OCI-LY1 (cell line): ENCODE data around the gene ACVR1B.

Source experiments
- H2AFZ ChIP-seq: fragments of 200-600 bp; sonication (generic), shearing (Covaris generic); 2 replicates; pipeline ENCODE4 v1.6.0; 2014; ENCODE audit warnings: antibody characterized with exemption, mild to moderate bottlenecking, low read length
- H3F3A ChIP-seq: fragments of 200-600 bp; sonication (generic), shearing (Covaris generic); 2 replicates; pipeline ENCODE4 v1.6.0; 2014; ENCODE audit warnings: mild to moderate bottlenecking, antibody characterized with exemption, low read length, moderate library complexity; ENCODE audit not compliant: insufficient read depth
- H3K27ac ChIP-seq: fragments of 200-600 bp; sonication (generic); 2 replicates; pipeline ENCODE4 v1.5.1; 2014; ENCODE audit warnings: low read length, mixed run types, mild to moderate bottlenecking, low read depth; ENCODE audit not compliant: poor library complexity, severe bottlenecking
- H3K27me3 ChIP-seq: fragments of 200-600 bp; sonication (generic); 2 replicates; pipeline ENCODE4 v1.6.0; 2014; ENCODE audit warnings: antibody characterized with exemption, mild to moderate bottlenecking, low read length, moderate library complexity; ENCODE audit not compliant: insufficient read depth
- H3K36me3 ChIP-seq: fragments of 200-600 bp; sonication (generic); 2 replicates; pipeline ENCODE4 v1.6.1; 2014; ENCODE audit warnings: mild to moderate bottlenecking, antibody characterized with exemption, low read length, moderate library complexity, mixed read lengths; ENCODE audit not compliant: insufficient read depth
- H3K4me1 ChIP-seq: fragments of 200-600 bp; sonication (generic); 2 replicates; pipeline ENCODE4 v1.5.1; 2014; ENCODE audit warnings: mild to moderate bottlenecking, low read length, moderate library complexity; ENCODE audit not compliant: insufficient read depth, severe bottlenecking
- H3K4me2 ChIP-seq: fragments of 200-600 bp; sonication (generic), shearing (Covaris generic); 2 replicates; pipeline ENCODE4 v1.6.1; 2014; ENCODE audit warnings: low read length
- H3K4me3 ChIP-seq: fragments of 200-600 bp; sonication (generic); 2 replicates; pipeline ENCODE4 v1.5.1; 2014; ENCODE audit warnings: low read length, low read depth, mild to moderate bottlenecking, mixed read lengths; ENCODE audit not compliant: poor library complexity, severe bottlenecking
- H3K79me2 ChIP-seq: fragments of 200-600 bp; shearing (Covaris generic); 2 replicates; pipeline ENCODE4 v1.6.1; 2016; ENCODE audit warnings: mixed run types, low read length, mixed read lengths; ENCODE audit not compliant: insufficient read depth
- H3K9ac ChIP-seq: fragments of 200-600 bp; sonication (generic), shearing (Covaris generic); 2 replicates; pipeline ENCODE4 v1.6.1; 2014; ENCODE audit warnings: mild to moderate bottlenecking, low read length, mixed read lengths
- H3K9me2 ChIP-seq: fragments of 200-600 bp; sonication (generic), shearing (Covaris generic); 2 replicates; pipeline ENCODE4 v1.6.1; 2014; ENCODE audit warnings: low read depth, mild to moderate bottlenecking, low read length, mixed read lengths
- H3K9me3 ChIP-seq: fragments of 200-600 bp; shearing (Covaris generic); 2 replicates; pipeline ENCODE4 v1.6.1; 2014; ENCODE audit warnings: low read length, mixed read lengths
- H4K20me1 ChIP-seq: fragments of 200-600 bp; sonication (generic), shearing (Covaris generic); 2 replicates; pipeline ENCODE4 v1.6.0; 2016; ENCODE audit warnings: mild to moderate bottlenecking, low read length; ENCODE audit not compliant: insufficient read depth
- EZH2 ChIP-seq: fragments of 200-600 bp; sonication (generic), shearing (Covaris generic); IDR thresholded peaks from 2 replicates; pipeline ENCODE4 v1.8.0; 2017; ENCODE audit warnings: borderline replicate concordance, mixed run types, mild to moderate bottlenecking, antibody characterized with exemption, low read length, moderate library complexity, mixed read lengths
- TF ChIP-seq, protein P1 (sequence below): fragments of 200-600 bp; sonication (generic), shearing (Covaris generic); IDR thresholded peaks from 2 replicates; pipeline ENCODE4 v1.5.1; 2017; ENCODE audit warnings: mild to moderate bottlenecking, antibody characterized with exemption, low read length, moderate library complexity, mixed read lengths

Gene ACVR1B

DNA sequence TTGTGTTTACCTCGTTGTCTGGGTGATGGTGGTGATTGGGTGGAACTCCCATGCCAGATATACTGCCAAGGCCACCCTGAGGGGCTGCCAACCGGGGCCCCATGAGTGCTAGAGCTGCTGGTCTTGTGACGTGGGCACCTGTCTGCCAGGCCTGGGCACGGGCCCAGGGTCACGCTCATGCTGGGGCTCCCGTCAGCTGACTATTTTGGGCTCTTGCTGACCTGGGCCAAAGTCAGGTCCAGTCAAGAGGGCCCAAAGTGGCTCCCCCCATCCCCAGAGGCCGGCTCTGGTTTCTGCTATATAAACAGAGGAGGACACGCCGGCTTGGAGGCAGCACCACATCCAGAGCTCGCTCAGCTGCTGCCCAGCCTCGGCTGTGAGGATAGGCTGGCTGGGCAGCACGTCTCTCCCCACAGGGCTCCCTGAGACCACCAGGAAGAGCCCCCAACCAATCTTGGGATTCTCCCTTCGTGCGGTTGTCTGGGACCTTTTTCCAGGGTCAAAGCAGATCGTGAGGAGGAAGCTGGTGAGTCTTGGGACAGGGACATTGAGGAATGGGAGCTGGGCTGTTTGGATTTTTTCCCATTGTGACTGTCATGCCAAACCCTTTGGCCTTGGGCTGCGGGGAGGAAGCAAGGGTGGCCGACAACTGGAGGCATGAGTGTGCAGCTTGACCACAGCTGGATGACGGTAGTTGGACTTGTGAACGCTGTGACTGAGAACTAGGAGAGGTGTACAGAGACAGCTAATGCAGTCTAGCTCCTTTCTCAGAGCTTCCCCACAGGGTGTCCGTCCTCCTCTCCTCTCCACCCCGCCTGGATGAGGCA, 92.1 kb downstream of the ACVR1B start:
- Histone ChIP-seq H3K9me2 (no peaks in the 10 kb centered on the region), H3K36me3 (no peaks in the 10 kb centered on the region), H3K4me1 (peaks cover 10% of the 10 kb centered on the region), H2AFZ (no peak overlapping the region), H3K4me3 (no peak overlapping the region), H3K27ac (no peak overlapping the region), H3K79me2 (no peaks in the 10 kb centered on the region), H4K20me1 (no peaks in the 10 kb centered on the region), H3K9ac (no peak overlapping the region), H3F3A (no peaks in the 10 kb centered on the region), H3K9me3 (no peaks in the 10 kb centered on the region), H3K27me3 (no peaks in the 10 kb centered on the region; the same call in 1 of the 2 replicates), H3K4me2 (no peak overlapping the region)
- TF ChIP-seq, protein P1, sequence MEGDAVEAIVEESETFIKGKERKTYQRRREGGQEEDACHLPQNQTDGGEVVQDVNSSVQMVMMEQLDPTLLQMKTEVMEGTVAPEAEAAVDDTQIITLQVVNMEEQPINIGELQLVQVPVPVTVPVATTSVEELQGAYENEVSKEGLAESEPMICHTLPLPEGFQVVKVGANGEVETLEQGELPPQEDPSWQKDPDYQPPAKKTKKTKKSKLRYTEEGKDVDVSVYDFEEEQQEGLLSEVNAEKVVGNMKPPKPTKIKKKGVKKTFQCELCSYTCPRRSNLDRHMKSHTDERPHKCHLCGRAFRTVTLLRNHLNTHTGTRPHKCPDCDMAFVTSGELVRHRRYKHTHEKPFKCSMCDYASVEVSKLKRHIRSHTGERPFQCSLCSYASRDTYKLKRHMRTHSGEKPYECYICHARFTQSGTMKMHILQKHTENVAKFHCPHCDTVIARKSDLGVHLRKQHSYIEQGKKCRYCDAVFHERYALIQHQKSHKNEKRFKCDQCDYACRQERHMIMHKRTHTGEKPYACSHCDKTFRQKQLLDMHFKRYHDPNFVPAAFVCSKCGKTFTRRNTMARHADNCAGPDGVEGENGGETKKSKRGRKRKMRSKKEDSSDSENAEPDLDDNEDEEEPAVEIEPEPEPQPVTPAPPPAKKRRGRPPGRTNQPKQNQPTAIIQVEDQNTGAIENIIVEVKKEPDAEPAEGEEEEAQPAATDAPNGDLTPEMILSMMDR: no peak
- TF ChIP-seq EZH2: no peak

DNA sequence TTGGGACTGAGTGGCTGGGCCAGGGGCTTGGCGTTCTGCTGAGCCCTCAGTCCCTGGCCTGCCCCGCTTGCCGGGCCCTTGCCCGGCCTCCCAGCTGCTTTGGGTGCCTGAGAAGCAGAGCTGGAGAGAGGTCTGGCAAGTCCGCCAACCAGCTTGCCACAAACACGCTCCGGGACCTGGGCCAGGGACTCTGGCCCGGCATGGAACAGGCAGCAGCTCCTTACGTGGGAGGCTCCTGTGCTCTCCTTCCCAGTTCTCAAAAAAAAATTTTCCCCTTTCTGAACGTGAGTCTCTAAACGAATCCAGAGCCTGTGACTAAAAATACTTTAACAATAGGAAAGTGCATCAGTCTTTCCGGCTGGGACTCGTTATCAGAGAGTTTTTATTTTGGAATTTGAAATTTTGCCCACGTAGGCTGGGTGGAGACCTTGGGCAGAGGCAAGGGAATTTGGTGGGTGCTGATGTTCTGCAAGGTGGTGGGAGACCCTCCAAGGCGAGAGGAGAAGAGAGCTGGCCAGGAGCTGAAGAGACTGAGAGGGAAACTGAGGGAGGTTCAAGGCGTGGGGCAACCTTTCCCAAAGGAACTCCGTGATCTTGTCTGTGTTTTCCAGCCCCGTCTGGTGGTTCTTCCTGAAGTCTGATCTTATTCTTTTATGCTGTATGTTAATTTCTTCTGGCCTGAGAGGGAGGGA, 92.9 kb downstream of the ACVR1B start:
- H3K4me2 ChIP-seq: no peak overlapping the region
- H3K27ac ChIP-seq: no peak overlapping the region
- H3K9ac ChIP-seq: no peak overlapping the region
- H3K4me1 ChIP-seq: peaks cover 10% of the 10 kb centered on the region
- H4K20me1 ChIP-seq: no peaks in the 10 kb centered on the region
- no peaks in the 10 kb centered on the region; the same call in 1 of the 2 replicates for H3K27me3 ChIP-seq
- H3F3A ChIP-seq: no peaks in the 10 kb centered on the region
- TF ChIP-seq EZH2: no peak
- TF ChIP-seq, protein P1: no peak
- no peak overlapping the region for H2AFZ ChIP-seq
- H3K9me3 ChIP-seq: no peaks in the 10 kb centered on the region
- H3K79me2 ChIP-seq: no peaks in the 10 kb centered on the region
- no peaks in the 10 kb centered on the region for H3K9me2 ChIP-seq
- H3K36me3 ChIP-seq: no peaks in the 10 kb centered on the region
- no peak overlapping the region for H3K4me3 ChIP-seq

DNA sequence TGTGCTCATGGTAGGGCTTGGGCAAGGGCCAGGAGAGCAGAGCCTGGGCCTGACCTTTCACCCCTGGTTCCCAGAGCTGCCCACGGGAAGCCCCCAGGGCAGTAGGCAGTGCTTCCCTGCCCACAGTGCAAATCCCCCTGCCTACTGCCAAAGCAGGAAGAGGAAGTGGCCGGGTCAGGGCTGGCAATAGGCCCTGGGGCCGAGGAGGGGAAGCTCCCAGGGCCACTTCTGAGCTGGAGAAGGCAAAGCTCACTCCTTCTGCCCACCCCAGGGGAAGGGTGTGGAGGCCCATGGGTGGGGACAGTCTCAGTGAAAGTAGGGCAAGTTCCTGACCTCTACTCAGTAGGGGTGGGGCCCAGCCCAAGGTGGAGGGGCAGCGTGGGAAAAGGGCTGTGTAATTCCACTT, 94.3 kb downstream of the ACVR1B start:
- H3K9ac ChIP-seq: no peak overlapping the region

More for the DNA sequence above, 94.3 kb downstream of the ACVR1B start:
- Histone ChIP-seq H3K4me2 (no peak overlapping the region), H3K27me3 (no peaks in the 10 kb centered on the region; the same call in 1 of the 2 replicates), H3K9me2 (no peaks in the 10 kb centered on the region), H3K36me3 (no peaks in the 10 kb centered on the region), H3K4me1 (peaks cover 18% of the 10 kb centered on the region), H4K20me1 (no peaks in the 10 kb centered on the region), H3F3A (no peaks in the 10 kb centered on the region), H3K27ac (no peak overlapping the region), H3K4me3 (no peak overlapping the region), H3K9me3 (no peaks in the 10 kb centered on the region), H3K79me2 (no peaks in the 10 kb centered on the region), H2AFZ (no peak overlapping the region)
- no peak for TF ChIP-seq EZH2
- TF ChIP-seq, protein P1: no peak
